ENCODE results near the gene PRRG4. TPM values are rescaled to one million over a fixed set of nuclear protein-coding genes. Genes with fewer than 3 reads are reported as not detected.
"Not testable (repeated sequence)": the region's sequence is repeated elsewhere in the genome, so short reads cannot be mapped to it uniquely, and the experiment has no call there.

The PRRG4 gene
- total RNA-seq, 1 donor from 2014 or later: 0.16 TPM

GRCh38 chr11:32885556-32885955 is 55.8 kb downstream of the PRRG4 start:
- DNase-seq: no peak

GRCh38 chr11:32886180-32886579 is 56.5 kb downstream of the PRRG4 start:
- no peak for DNase-seq

GRCh38 chr11:32887707-32888383 is 58.1 kb downstream of the PRRG4 start:
- DNase-seq: not testable (repeated sequence)

- DNase-seq: not testable (repeated sequence)
Measured at GRCh38 chr11:32888384-32888710, 58.6 kb downstream of the PRRG4 start.

GRCh38 chr11:32888805-32889204 is 59.1 kb downstream of the PRRG4 start:
- no peak for DNase-seq

- no peak for DNase-seq
Measured at GRCh38 chr11:32890843-32891656, 61.3 kb downstream of the PRRG4 start.

- DNase-seq: no peak
Measured at GRCh38 chr11:32891657-32892354, 62.1 kb downstream of the PRRG4 start.

- peak; percentile 79 for DNase-seq
Measured at GRCh38 chr11:32892355-32893092, 62.8 kb downstream of the PRRG4 start, which contains the start of gene QSER1. Gene QSER1 (plus strand): TSS chr11:32892811. CDS start chr11:32893126, 315 bp downstream.

- DNase-seq: peak; percentile 69
Measured at GRCh38 chr11:32893093-32893342, 63.3 kb downstream of the PRRG4 start.

GRCh38 chr11:32893343-32894148 is 63.8 kb downstream of the PRRG4 start:
- no peak for DNase-seq

- peak; percentile 36 for DNase-seq
Measured at GRCh38 chr11:32894149-32894827, 64.6 kb downstream of the PRRG4 start.

- DNase-seq: no peak
Measured at GRCh38 chr11:32894921-32895320, 65.2 kb downstream of the PRRG4 start.

- no peak for DNase-seq
Measured at GRCh38 chr11:32895471-32895870, 65.7 kb downstream of the PRRG4 start.

- DNase-seq: no peak
Measured at GRCh38 chr11:32897103-32897502, 67.4 kb downstream of the PRRG4 start.

GRCh38 chr11:32899438-32899837 is 69.7 kb downstream of the PRRG4 start:
- no peak for DNase-seq

GRCh38 chr11:32902089-32902665 is 72.5 kb downstream of the PRRG4 start:
- DNase-seq: no peak

- no peak for DNase-seq
Measured at GRCh38 chr11:32905028-32905667, 75.4 kb downstream of the PRRG4 start.

Measured in occipital lobe (tissue), 2 donors.